ENCODE data around the gene EPX.

Gene EPX

DNA sequence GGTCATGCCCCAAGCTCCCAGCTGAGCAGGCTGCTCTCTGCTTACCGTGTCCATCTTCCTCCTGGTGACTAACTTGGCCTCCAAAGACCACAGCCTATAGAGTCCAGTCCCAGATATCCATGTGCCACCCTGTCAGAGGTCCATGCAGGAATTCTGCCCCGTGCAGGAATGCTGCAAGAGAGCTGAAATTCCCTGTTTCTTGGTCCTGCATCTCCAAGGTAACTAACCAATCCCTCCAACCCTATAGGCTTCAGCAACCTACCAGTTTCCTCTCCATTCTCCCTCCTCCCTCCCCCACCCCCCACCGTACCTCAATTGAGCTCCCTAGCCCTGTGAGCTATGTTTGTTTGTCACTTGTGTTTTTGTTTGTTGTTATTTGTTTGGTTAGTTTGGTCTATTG lies 36.2 kb downstream of the EPX start:
- no peak for DNase-seq (ENCODE audit: low read depth in 2 of 2)

GRCh38 chr17:58229384-58229783 lies 36.9 kb downstream of the EPX start:
- no peak for DNase-seq (ENCODE audit: low read depth in 2 of 2)

DNA sequence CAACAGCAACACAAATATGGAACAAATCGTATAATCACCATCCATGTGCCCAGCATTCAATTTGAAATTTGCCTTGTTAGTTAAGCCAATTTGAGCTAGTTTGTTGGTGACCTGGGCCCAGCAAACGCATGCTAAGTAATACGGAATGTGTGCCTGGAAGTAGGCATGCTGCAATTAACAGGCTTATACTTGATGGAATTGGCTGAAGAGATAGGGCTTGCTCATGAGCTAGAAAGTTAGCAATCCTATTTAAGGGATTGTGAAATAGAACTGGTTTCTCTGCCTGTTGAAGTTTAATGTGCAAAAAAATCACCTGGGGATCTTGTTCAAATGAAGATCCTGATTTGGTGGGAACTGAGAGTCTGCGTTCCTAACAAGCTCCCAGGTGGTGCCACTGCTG lies 37.4 kb downstream of the EPX start:
- no peak for DNase-seq (ENCODE audit: low read depth in 2 of 2)

GRCh38 chr17:58231641-58232040 lies 39.1 kb downstream of the EPX start:
- no peak for DNase-seq (ENCODE audit: low read depth in 2 of 2)

GRCh38 chr17:58232707-58233156 lies 40.2 kb downstream of the EPX start:
- DNase-seq (ENCODE audit: low read depth in 2 of 2), result no peak

DNA sequence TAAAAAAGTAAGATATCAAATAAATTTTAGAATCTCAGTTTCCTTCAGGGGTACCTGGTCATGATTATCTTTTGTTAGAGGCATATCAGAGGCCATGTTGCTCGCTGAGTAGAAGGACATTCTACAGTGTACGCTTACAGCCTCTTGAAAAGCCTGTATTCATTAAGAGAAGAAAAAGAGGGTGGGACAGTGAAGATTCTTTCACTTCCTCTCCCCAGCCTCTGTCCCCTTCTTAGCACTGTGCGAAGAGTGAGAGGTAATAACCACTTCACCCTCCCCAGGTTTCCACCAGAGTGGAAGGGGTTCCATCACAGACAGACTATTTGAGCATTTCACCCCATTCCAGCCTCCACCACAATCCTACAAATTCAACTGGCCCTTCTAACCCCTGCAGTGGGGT lies 41.0 kb downstream of the EPX start:
- no peak for DNase-seq (ENCODE audit: low read depth in 2 of 2)

DNA sequence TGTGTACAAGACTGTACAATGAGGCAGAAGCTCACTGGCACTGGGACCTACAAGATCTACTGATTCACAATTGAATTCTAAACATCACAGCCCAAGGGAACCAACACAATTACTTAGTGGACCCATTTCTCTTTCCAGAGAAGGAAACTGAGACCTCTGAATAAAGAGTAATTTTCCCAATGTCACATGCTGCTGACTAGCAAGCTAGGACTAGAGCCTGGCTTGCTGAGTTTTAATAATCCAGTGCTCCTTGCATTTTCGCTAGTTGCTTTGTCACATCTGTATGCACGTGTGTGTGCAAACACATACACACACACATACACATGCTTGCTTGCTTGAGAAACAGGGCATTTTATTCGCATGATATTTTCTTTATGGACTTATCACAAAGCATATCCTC lies 42.0 kb downstream of the EPX start:
- no peak for DNase-seq (ENCODE audit: low read depth in 2 of 2)

DNA sequence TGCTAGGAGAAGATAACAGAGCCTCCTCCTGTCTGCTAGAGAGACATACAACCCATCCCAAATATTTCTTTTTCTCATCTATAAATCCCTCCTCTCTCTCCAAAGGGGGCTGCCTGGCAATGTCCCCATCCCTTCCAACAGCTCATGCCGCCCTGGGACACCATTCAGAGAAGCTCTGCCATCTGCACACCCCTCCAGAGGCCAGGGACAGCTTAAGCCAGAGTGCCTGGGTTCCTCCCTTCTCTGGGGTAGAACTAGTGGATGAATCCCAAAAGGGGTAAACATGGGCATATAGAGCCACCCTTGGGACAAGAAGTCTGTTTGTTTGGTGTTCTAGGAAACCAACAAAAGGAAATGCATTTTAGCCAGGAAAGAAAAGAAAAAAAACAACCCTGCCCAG lies 43.3 kb downstream of the EPX start:
- DNase-seq (ENCODE audit: low read depth in 2 of 2), result no peak

- DNase-seq (ENCODE audit: low read depth in 2 of 2), result no peak
Observed at GRCh38 chr17:58236394-58236793, 43.9 kb downstream of the EPX start.

DNA sequence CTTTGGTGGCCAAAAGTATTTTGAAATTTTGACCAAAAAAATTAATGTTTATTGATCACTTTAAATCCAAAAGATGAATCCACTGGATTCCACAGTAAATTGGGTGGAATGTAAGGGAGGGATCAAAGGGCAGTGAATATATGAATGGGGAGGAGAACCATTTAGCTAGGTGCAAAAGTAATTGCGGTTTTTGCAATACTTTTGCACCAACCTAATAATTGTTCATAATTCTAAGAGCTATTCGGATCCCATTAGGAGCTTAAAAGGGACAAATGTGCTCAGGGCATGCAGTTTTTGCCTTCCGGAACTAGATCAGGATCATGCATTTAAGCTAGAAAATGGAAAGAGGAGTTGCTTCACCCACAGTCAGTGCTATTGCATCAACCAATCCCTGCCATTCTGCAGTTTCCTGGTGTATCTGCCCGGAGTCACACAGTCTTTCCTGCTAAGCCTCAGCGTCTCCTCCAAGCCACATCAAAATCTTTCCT lies 45.7 kb downstream of the EPX start, which contains the start of gene LPO:
LPO (plus strand) TSS at position 438 of the 488 bp plus-strand sequence. CDS start 4,396 bp downstream, outside the sequence.
- no peak for DNase-seq (ENCODE audit: low read depth in 2 of 2)

- DNase-seq (ENCODE audit: low read depth in 2 of 2), result no peak
Observed at GRCh38 chr17:58239987-58240386, 47.5 kb downstream of the EPX start.

- DNase-seq (ENCODE audit: low read depth in 2 of 2), result no peak
Observed at GRCh38 chr17:58242171-58242784, 49.8 kb downstream of the EPX start.

DNA sequence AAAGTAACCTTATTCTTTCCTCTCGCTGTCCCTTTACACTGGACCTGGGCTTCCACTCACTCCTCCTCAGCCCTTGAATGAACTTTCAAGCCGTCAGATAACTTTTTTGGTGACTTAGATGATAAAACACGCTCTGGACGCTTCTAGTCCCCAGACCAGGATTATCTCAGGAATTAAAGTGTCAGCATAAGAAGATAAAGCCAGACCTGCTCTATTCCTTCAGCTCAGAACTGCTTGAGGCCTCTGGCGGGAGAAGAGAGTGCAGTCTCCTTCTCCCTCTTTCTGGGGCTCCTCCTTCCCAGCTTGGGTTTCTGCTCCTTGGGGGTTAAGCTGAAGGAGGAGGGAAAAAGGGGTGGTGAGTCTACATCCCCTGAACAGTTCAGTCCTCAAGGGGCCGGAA lies 52.4 kb downstream of the EPX start:
- DNase-seq (ENCODE audit: low read depth in 2 of 2), result no peak

GRCh38 chr17:58245428-58246103 lies 53.0 kb downstream of the EPX start:
- DNase-seq (ENCODE audit: low read depth in 2 of 2), result no peak

- no peak for DNase-seq (ENCODE audit: low read depth in 2 of 2)
Observed at GRCh38 chr17:58246104-58246740, 53.7 kb downstream of the EPX start.

DNA sequence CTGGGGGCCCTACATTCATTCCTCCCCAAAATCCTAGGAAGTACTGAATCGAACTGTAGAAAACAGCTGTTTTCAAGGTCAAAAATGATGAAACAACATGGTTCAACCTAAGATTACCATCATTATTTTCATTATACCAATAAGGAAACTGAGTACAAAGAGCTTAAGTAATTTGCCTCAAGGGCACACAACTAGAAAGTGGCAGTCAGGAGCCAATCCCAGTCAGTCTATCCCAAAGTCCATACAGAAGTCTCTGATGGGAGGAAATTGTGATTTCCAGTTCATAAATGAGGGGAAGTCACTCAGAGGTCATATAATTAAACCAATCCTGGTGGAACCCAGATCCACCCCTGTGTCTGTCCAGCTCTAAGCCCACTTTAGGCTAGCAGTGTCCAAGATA lies 54.3 kb downstream of the EPX start:
- DNase-seq (ENCODE audit: low read depth in 2 of 2), result no peak

GRCh38 chr17:58247511-58248363 lies 55.2 kb downstream of the EPX start:
- DNase-seq (ENCODE audit: low read depth in 2 of 2), result no peak

DNA sequence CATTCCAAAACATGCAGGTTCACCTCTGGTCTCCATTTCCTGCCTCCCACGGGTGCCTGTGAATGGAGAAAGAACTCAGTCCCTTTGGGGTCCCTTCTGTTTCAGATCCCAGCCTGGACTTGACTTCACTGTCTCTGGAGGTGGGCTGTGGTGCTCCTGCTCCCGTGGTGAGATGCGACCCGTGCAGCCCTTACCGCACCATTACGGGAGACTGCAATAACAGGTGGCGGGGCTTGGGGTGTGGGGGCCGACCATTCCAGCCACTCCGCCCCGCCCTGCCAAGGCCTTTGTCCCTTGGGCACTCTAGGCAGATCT lies 56.4 kb downstream of the EPX start:
- DNase-seq (ENCODE audit: low read depth in 2 of 2), result no peak

- DNase-seq (ENCODE audit: low read depth in 2 of 2), result peak; percentile 66 to 73
Observed at GRCh38 chr17:58249270-58250133, 57.0 kb downstream of the EPX start.

DNA sequence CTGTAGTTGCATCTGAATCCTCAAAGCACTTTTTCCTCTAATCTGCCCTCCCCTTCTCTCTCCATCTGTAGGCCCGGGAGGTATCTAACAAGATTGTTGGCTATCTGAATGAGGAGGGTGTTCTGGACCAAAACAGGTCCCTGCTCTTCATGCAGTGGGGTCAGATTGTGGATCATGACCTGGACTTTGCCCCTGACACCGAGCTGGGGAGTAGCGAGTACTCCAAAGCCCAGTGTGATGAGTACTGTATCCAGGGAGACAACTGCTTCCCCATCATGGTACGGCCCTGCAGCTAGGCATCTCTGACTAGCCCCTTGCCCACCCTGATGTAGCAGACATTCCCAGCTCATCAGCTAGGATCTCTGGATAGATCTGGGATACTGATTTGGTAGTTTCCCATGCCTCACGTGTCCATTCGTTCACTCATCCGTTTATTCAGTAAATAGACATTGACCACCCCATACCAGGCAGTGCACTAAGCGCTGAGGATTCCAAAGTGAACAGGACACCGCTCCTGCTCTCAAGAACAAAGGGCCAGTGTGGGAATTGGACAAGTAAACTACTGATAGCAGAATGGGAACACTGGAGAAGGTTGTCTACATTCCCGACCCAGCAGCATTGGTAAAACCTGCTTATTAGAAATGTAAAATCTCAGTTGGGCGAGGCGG lies 58.0 kb downstream of the EPX start:
- DNase-seq (ENCODE audit: low read depth in 2 of 2), result no peak

DNA sequence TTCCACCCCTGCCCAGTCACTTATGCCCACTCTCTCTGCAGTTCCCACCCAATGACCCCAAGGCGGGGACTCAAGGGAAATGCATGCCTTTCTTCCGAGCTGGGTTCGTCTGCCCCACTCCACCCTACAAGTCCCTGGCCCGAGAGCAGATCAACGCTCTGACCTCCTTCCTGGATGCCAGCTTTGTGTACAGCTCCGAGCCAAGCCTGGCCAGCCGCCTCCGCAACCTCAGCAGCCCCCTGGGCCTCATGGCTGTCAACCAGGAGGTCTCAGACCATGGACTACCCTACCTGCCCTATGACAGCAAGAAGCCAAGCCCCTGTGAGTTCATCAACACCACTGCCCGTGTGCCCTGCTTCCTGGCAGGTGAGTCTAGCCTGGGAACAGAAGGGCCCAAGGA lies 59.6 kb downstream of the EPX start:
- no peak for DNase-seq (ENCODE audit: low read depth in 2 of 2)
